Uterus (tissue), 2 donors: Measurements from ENCODE around the gene RAB29.

Source experiments
- POLR2A ChIP-seq, 2 donors: fragments of 450-650 bp; IDR thresholded peaks; one replicate each; pipeline ENCODE4 v1.6.1; 2016; ENCODE audit warnings: antibody characterized with exemption in 2 of 2, mild to moderate bottlenecking in 1 of 2, moderate library complexity in 1 of 2
- TF ChIP-seq, protein P1 (sequence below), 4 experiments: fragments of 200-600 bp in 2 of 4; fragments of 450-650 bp in 2 of 4; sonication (generic) in 2 of 4; IDR thresholded peaks; one replicate each; pipeline ENCODE4 v1.5.1; 2016 to 2019; ENCODE audit warnings: antibody characterized with exemption in 4 of 4, mild to moderate bottlenecking in 2 of 4, moderate library complexity in 1 of 4

DNA sequence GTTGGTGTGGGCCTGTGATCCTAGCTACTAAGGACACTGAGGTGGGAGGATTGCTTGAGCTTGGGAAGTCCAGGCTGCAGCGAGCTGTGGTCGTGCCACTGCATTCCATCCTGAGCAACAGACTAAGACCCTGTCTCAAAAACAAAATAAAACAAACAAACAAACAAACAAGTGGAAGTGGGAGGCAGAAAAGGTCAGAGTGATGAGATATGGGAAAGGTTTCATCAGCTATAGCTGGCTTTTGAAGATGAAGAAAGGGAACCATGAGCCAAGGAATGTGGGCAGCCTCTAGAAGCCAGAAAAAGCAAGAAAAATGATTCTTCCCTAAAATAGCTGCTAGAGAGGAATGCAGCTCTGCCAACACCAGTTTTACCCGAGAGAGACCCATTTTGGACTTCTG, 14.7 kb downstream of the RAB29 start:
- TF ChIP-seq, protein P1, sequence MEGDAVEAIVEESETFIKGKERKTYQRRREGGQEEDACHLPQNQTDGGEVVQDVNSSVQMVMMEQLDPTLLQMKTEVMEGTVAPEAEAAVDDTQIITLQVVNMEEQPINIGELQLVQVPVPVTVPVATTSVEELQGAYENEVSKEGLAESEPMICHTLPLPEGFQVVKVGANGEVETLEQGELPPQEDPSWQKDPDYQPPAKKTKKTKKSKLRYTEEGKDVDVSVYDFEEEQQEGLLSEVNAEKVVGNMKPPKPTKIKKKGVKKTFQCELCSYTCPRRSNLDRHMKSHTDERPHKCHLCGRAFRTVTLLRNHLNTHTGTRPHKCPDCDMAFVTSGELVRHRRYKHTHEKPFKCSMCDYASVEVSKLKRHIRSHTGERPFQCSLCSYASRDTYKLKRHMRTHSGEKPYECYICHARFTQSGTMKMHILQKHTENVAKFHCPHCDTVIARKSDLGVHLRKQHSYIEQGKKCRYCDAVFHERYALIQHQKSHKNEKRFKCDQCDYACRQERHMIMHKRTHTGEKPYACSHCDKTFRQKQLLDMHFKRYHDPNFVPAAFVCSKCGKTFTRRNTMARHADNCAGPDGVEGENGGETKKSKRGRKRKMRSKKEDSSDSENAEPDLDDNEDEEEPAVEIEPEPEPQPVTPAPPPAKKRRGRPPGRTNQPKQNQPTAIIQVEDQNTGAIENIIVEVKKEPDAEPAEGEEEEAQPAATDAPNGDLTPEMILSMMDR (IDR thresholded peaks at IDR 0.05): no peak
- TF ChIP-seq POLR2A (IDR thresholded peaks at IDR 0.05): no peak
